DOHH2 (cell line): ENCODE results near the gene CCNL2.

Source experiments
- H3F3A ChIP-seq: fragments of 200-600 bp; sonication (generic), shearing (Covaris generic); 2 replicates; pipeline ENCODE4 v1.6.0; 2016; ENCODE audit warnings: antibody characterized with exemption, mild to moderate bottlenecking; ENCODE audit not compliant: control insufficient read depth, insufficient read depth
- H3K27ac ChIP-seq: fragments of 200-600 bp; sonication (generic); 2 replicates; pipeline ENCODE4 v1.5.1; 2014; ENCODE audit warnings: low read depth, mild to moderate bottlenecking, low read length, moderate library complexity
- H3K27me3 ChIP-seq: fragments of 200-600 bp; sonication (generic); 2 replicates; pipeline ENCODE4 v1.6.1; 2014; ENCODE audit warnings: mild to moderate bottlenecking, low read length, mixed read lengths; ENCODE audit not compliant: control insufficient read depth
- H3K36me3 ChIP-seq: fragments of 200-600 bp; sonication (generic); 2 replicates; pipeline ENCODE4 v1.6.1; 2014; ENCODE audit warnings: mild to moderate bottlenecking, low read length, moderate library complexity, mixed read lengths; ENCODE audit not compliant: control insufficient read depth
- H3K4me1 ChIP-seq: fragments of 200-600 bp; sonication (generic); 2 replicates; pipeline ENCODE4 v1.6.1; 2014; ENCODE audit warnings: mild to moderate bottlenecking, low read length, mixed read lengths; ENCODE audit not compliant: control insufficient read depth
- H3K4me2 ChIP-seq: fragments of 200-600 bp; sonication (generic); 2 replicates; pipeline ENCODE4 v1.6.0; 2014; ENCODE audit warnings: mild to moderate bottlenecking, low read length, moderate library complexity
- H3K4me3 ChIP-seq: fragments of 200-600 bp; sonication (generic); 2 replicates; pipeline ENCODE4 v1.5.1; 2014; ENCODE audit warnings: mild to moderate bottlenecking, low read length, mixed read lengths
- H3K79me2 ChIP-seq: fragments of 200-600 bp; sonication (generic); 2 replicates; pipeline ENCODE4 v1.6.1; 2014; ENCODE audit warnings: mild to moderate bottlenecking, low read length, mixed read lengths; ENCODE audit not compliant: control insufficient read depth
- H3K9me2 ChIP-seq: fragments of 200-600 bp; sonication (generic); replicated peaks from 2 replicates; pipeline ENCODE4 v1.6.1; 2014; ENCODE audit warnings: mild to moderate bottlenecking, low read length, mixed read lengths; ENCODE audit not compliant: control insufficient read depth
- H3K9me3 ChIP-seq: fragments of 200-600 bp; sonication (generic); 2 replicates; pipeline ENCODE4 v1.6.1; 2014; ENCODE audit warnings: antibody characterized with exemption, low read length, mixed read lengths; ENCODE audit not compliant: control insufficient read depth, insufficient read depth
- H4K20me1 ChIP-seq: fragments of 200-600 bp; sonication (generic); 2 replicates; pipeline ENCODE4 v1.6.0; 2014; ENCODE audit warnings: low read depth, mild to moderate bottlenecking, antibody characterized with exemption, low read length, moderate library complexity; ENCODE audit not compliant: control insufficient read depth, insufficient read depth
- CTCF ChIP-seq: fragments of 200-600 bp; sonication (generic); IDR thresholded peaks from one replicate; pipeline ENCODE4 v1.5.1; 2014; ENCODE audit warnings: antibody characterized with exemption, mild to moderate bottlenecking, low read depth, low read length; ENCODE audit not compliant: poor library complexity, severe bottlenecking
- EZH2phosphoT487 ChIP-seq: fragments of 200-600 bp; sonication (generic); IDR thresholded peaks from 2 replicates; pipeline ENCODE4 v1.6.1; 2017; ENCODE audit warnings: borderline replicate concordance, mild to moderate bottlenecking, antibody characterized with exemption, low read length, moderate library complexity, mixed read lengths

The CCNL2 gene

GRCh38 chr1:1427820-1428148 lies 28.6 kb upstream of the CCNL2 start:
- H3K79me2 ChIP-seq: no peaks in the 10 kb centered on the region
- TF ChIP-seq EZH2phosphoT487 (no peak), CTCF (no peak)
- H3K36me3 ChIP-seq: no peaks in the 10 kb centered on the region
- H3K9me2 ChIP-seq: no peaks in the 10 kb centered on the region
- H3K4me2 ChIP-seq: no peak overlapping the region
- no peaks in the 10 kb centered on the region for H3F3A ChIP-seq
- no peaks in the 10 kb centered on the region for H3K4me1 ChIP-seq
- H3K9me3 ChIP-seq: no peaks in the 10 kb centered on the region
- H3K27me3 ChIP-seq: peaks cover 25% of the 10 kb centered on the region
- H3K4me3 ChIP-seq: no peak overlapping the region
- H3K27ac ChIP-seq: no peak overlapping the region
- H4K20me1 ChIP-seq: 0 out of 2 replicates have a peak, but pooled peaks cover 3% of the 10 kb centered on the region

- Histone ChIP-seq H3K4me1 (no peaks in the 10 kb centered on the region), H4K20me1 (0 out of 2 replicates have a peak, but pooled peaks cover 3% of the 10 kb centered on the region), H3K27ac (no peak overlapping the region), H3K4me3 (no peak overlapping the region), H3K9me3 (no peaks in the 10 kb centered on the region), H3K79me2 (no peaks in the 10 kb centered on the region), H3K27me3 (peaks cover 25% of the 10 kb centered on the region), H3K4me2 (no peak overlapping the region), H3F3A (no peaks in the 10 kb centered on the region), H3K36me3 (no peaks in the 10 kb centered on the region), H3K9me2 (no peaks in the 10 kb centered on the region)
- TF ChIP-seq CTCF: no peak
- TF ChIP-seq EZH2phosphoT487: no peak
Measured at GRCh38 chr1:1427106-1427819, 28.1 kb upstream of the CCNL2 start.

GRCh38 chr1:1426496-1427105 lies 27.5 kb upstream of the CCNL2 start:
- H3K79me2 ChIP-seq: no peaks in the 10 kb centered on the region
- peaks cover 27% of the 10 kb centered on the region for H3K27me3 ChIP-seq
- H3K9me2 ChIP-seq: no peaks in the 10 kb centered on the region
- H3K36me3 ChIP-seq: no peaks in the 10 kb centered on the region
- H3K9me3 ChIP-seq: no peaks in the 10 kb centered on the region
- H3K4me3 ChIP-seq: no peak overlapping the region
- TF ChIP-seq CTCF (no peak), EZH2phosphoT487 (no peak)
- no peak overlapping the region for H3K4me2 ChIP-seq
- H3F3A ChIP-seq: no peaks in the 10 kb centered on the region
- H3K4me1 ChIP-seq: no peaks in the 10 kb centered on the region
- 0 out of 2 replicates have a peak, but pooled peaks cover 3% of the 10 kb centered on the region for H4K20me1 ChIP-seq
- H3K27ac ChIP-seq: no peak overlapping the region
